GM18505 (cell line): ENCODE data around the gene SIN3B.

Experiments
- ATAC-seq: cut with Tn5 transposase; IDR thresholded peaks from one replicate; pipeline ENCODE4 v1.9.1; 2021; ENCODE audit not compliant: unreplicated experiment
- POLR2A ChIP-seq: IDR thresholded peaks from 4 replicates; pipeline ENCODE4 v1.6.1; 2011; ENCODE audit warnings: borderline replicate concordance; ENCODE audit not compliant: insufficient read depth, insufficient read length; ENCODE audit errors: extremely low read depth

The SIN3B gene

GRCh38 chr19:16836115-16837034 is 7.2 kb downstream of the SIN3B start:
- ATAC-seq = no peak
- no peak for TF ChIP-seq POLR2A

GRCh38 chr19:16837035-16837362 is 7.8 kb downstream of the SIN3B start:
- TF ChIP-seq POLR2A = no peak
- no peak for ATAC-seq

GRCh38 chr19:16841391-16841926 is 12.3 kb downstream of the SIN3B start:
- no peak for TF ChIP-seq POLR2A
- ATAC-seq = no peak

GRCh38 chr19:16846901-16847300 is 17.7 kb downstream of the SIN3B start:
- ATAC-seq = no peak
- TF ChIP-seq POLR2A = no peak

GRCh38 chr19:16847430-16847829 is 18.2 kb downstream of the SIN3B start:
- TF ChIP-seq POLR2A = no peak
- no peak for ATAC-seq

GRCh38 chr19:16849168-16849567 is 20.0 kb downstream of the SIN3B start:
- no peak for TF ChIP-seq POLR2A
- no peak for ATAC-seq

- no peak for TF ChIP-seq POLR2A
- ATAC-seq = no peak
Measured at GRCh38 chr19:16850133-16850532, 20.9 kb downstream of the SIN3B start.

- ATAC-seq = no peak
Measured at GRCh38 chr19:16851031-16851712, 22.0 kb downstream of the SIN3B start.

GRCh38 chr19:16853066-16853465 is 23.9 kb downstream of the SIN3B start:
- ATAC-seq = no peak
- no peak for TF ChIP-seq POLR2A

More at GRCh38 chr19:16851031-16851712, 22.0 kb downstream of the SIN3B start:
- no peak for TF ChIP-seq POLR2A

- no peak for TF ChIP-seq POLR2A
- ATAC-seq = no peak
Measured at GRCh38 chr19:16856091-16856490, 26.9 kb downstream of the SIN3B start.

- no peak for ATAC-seq
- TF ChIP-seq POLR2A = no peak
Measured at GRCh38 chr19:16859626-16860025, 30.4 kb downstream of the SIN3B start.

- TF ChIP-seq POLR2A = no peak
- ATAC-seq = no peak
Measured at GRCh38 chr19:16860118-16860517, 30.9 kb downstream of the SIN3B start.

- TF ChIP-seq POLR2A = no peak
- ATAC-seq = no peak
Measured at GRCh38 chr19:16861011-16861410, 31.8 kb downstream of the SIN3B start.

- no peak for ATAC-seq
- no peak for TF ChIP-seq POLR2A
Measured at GRCh38 chr19:16861834-16862233, 32.6 kb downstream of the SIN3B start.
